Measurements from ENCODE around the gene CDH8.
"Not testable (repeated sequence)": the region's sequence is repeated elsewhere in the genome, so short reads cannot be mapped to it uniquely, and the experiment has no call there.

Gene CDH8

GRCh38 chr16:61926766-61927165 is 109.5 kb downstream of the CDH8 start:
- DNase-seq, result no peak

GRCh38 chr16:61923629-61924028 is 112.6 kb downstream of the CDH8 start:
- DNase-seq, result no peak

- DNase-seq, result no peak
Observed at GRCh38 chr16:61921373-61921772, 114.9 kb downstream of the CDH8 start.

GRCh38 chr16:61917865-61918826 is 118.1 kb downstream of the CDH8 start:
- DNase-seq, result not testable (repeated sequence)

DNA sequence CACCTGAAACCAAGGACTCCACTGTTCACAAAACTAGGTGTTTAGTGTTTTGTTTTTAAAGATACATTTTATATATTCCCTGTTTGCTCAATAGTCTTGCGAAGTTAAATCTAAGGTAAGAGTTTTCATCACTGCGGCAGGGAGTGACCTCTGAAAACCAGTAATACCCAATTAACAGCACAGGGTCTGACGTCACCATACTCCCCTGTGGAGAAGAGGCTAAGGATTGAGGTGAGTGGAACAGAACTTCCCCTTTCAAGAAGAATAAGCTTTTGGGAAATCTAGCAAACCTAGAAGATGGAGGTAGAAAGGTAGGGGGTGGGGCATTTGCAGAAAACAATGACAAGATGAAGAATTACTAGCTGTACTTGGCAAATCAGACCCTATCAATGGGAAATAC is 120.7 kb downstream of the CDH8 start:
- no peak for DNase-seq

GRCh38 chr16:61909074-61909473 is 127.2 kb downstream of the CDH8 start:
- no peak for DNase-seq

GRCh38 chr16:61908426-61908825 is 127.8 kb downstream of the CDH8 start:
- no peak for DNase-seq

DNA sequence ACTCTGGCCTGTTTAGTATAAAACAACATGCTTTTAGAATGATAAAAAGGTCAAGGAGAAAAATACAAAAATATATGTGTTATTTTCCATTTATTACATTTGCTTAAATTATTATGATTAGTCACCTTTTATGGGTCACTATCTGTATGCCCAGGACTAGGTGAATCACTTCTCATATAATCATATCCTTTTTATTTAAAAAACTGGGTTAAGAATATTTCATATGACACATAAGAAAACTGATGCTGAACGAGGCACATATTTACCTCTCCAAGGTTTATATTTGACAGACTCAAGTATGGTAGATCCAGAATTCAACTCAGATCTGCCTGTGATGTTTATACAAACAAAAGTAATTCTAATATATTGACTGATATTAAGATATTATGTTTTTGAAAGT is 134.5 kb downstream of the CDH8 start:
- DNase-seq, result no peak

DNA sequence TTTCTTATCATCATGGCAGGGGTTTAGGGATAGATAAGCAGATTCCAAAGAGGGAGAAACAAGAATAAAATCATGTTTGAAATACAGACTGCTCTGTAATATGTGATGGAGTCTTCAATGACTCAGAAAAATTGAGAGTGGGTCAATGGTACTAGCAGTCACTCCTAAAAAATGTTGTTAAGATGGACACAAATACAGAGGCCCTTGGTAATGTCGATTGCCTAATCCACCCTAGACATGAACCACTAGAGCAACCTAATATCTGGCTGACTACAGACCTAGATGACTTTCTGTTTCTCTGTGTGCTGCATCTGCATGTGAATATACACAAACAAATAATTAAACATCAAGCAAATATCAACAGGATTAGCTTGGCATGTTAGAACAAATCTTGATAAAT is 135.8 kb downstream of the CDH8 start:
- DNase-seq, result no peak

- DNase-seq, result no peak
Observed at GRCh38 chr16:61897657-61898056, 138.6 kb downstream of the CDH8 start.

- DNase-seq, result no peak
Observed at GRCh38 chr16:61892531-61892930, 143.7 kb downstream of the CDH8 start.

GRCh38 chr16:61891460-61891859 is 144.8 kb downstream of the CDH8 start:
- DNase-seq, result no peak

GRCh38 chr16:61890386-61890785 is 145.9 kb downstream of the CDH8 start:
- DNase-seq, result no peak

- DNase-seq, result no peak
Observed at GRCh38 chr16:61887903-61888302, 148.3 kb downstream of the CDH8 start.

GRCh38 chr16:61885343-61885742 is 150.9 kb downstream of the CDH8 start:
- no peak for DNase-seq

DNA sequence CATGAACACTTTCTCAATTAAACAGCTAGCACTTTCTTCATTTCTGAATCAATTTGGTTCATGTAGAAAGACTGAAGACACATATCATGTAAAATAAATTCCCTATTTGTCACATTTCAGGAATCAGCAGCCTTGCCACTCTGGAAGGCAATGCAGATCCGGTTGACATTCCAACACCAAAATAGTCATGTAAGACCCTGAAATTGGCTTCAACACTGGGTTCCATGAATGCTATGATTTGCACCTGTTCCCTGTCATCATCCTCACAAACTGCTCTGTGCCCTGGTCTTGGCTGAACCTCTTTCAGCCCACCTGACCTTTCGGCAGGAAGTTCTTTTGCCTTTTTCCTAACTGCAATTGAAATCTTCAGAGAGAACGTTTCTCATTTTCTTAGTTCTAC is 156.9 kb downstream of the CDH8 start:
- DNase-seq, result no peak

- no peak for DNase-seq
Observed at GRCh38 chr16:61877436-61877835, 158.8 kb downstream of the CDH8 start.

GRCh38 chr16:61872778-61873119 is 163.5 kb downstream of the CDH8 start:
- no peak for DNase-seq

DNA sequence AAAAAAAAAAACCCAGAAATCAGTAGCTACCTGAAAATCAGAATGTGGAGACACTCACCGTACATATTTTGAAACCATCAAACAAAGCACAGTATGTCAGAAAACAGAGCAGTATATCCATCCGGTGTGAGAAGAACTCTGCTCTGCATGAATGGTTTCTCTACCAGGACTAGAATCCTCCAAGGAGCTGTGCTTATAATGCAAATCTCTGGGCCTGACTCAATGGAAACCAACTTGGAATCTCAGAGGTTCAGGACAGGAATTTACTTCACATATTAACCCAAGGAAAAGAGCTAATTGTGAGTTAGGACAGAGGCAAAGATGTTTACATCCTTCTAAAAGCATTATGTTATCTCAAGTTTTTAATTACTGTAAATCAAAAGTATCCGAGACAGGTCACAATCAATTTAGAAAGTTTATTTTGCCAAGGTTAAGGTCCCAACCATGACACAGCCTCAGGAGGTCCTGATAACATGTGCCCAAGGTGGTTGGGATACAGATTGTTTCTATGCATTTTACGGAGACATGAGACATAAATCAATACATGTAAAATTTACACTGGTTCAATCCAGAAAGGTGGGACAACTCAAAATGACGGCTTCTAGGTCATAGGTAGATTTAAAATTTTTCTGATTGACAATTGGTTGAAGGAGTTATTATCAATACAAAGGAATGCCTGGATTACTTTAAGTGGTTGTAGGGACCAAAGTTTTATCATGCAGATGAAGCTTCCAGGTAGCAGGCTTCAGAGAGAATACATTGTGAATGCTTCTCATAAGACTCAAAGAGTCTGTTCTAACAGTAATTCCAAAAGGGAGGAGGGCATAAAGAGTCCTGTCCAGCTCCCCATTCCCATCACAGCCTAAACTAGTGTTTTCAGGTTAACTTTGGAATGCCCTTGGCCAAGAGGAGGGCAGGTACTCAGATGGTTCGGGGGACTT is 164.1 kb downstream of the CDH8 start:
- no peak for DNase-seq

- DNase-seq, result no peak
Observed at GRCh38 chr16:61862221-61863155, 173.8 kb downstream of the CDH8 start.

GRCh38 chr16:61858988-61859387 is 177.2 kb downstream of the CDH8 start:
- DNase-seq, result no peak

DNA sequence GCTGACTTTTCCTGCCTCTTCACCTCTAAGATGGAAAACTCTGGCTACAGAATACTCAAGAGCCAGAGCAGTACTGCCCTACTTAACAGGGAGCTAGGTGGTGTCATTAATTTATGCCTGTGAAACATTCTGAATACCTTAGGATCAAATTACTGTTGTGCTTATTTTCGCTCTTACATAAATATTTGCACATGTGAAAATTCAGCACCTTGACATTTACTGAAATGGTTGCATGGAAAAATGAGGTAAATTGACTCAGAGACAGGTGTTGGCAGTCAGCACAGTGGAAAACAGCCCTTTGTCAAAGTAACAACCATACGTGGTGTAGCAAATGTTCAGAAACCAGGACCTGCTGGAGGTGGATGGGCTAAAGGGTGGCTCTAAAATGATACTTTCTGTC is 193.6 kb downstream of the CDH8 start:
- DNase-seq, result no peak

Measured in DMS 273 treated with DMSO at 0.1 percent for 48 hours (cell line).